Ecto neural progenitor cell (in vitro differentiated cells): ENCODE measurements around the gene KASH5.

Source experiments
- DNase-seq: peaks from one replicate; pipeline ENCODE4 v3.0.0-alpha.2; 2018; ENCODE audit warnings: low spot score

The KASH5 gene, protein sequence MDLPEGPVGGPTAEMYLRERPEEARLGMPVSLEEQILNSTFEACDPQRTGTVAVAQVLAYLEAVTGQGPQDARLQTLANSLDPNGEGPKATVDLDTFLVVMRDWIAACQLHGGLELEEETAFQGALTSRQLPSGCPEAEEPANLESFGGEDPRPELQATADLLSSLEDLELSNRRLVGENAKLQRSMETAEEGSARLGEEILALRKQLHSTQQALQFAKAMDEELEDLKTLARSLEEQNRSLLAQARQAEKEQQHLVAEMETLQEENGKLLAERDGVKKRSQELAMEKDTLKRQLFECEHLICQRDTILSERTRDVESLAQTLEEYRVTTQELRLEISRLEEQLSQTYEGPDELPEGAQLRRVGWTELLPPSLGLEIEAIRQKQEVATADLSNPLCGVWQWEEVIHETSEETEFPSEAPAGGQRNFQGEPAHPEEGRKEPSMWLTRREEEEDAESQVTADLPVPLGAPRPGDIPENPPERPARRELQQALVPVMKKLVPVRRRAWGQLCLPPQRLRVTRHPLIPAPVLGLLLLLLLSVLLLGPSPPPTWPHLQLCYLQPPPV

GRCh38 chr19:49387936-49388372 lies at the start of gene KASH5:
Gene KASH5 (plus strand): TSS chr19:49388249. CDS start chr19:49390884, 2,635 bp downstream.
- no peak for DNase-seq

GRCh38 chr19:49338691-49339300 lies 49.3 kb upstream of the KASH5 start:
- peak; percentile 91 for DNase-seq

DNA sequence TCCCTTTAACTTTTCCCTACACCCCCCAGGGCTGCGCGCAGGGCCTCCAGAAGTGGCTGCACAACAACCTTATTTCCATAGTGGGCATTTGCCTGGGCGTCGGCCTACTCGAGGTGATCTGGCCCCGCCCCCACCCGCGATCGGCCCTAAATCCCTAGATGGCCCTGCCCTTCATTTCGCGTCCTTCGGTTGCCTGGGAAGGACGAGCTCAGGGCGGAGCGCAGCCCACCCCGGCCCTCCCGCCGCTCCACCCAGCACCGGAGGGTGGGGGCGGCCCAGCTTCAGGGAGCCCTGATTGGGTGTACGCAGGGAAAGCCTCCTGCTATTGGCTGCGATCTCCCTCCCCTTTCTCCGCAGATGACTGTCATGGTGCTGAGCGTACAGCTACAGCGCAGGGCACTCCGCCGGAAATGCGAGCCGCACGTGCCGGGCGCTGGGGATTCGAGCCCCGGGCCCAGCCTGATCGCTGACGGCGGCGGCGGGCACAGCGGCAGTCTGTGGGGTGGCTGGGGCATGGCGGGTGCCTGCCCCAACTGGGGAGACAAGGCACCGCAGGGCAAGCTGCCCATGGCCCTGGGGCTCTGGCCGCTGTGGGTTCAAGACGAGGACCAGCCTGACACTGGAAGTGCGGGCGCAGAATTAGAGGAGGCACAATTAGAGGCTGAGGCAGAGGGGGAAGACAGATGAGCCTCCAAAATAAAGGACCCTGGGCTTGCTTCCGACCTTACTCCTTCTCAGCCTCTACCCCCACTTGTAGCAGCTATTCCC lies 48.6 kb upstream of the KASH5 start:
- peak; percentile 94 for DNase-seq

- DNase-seq = peak; percentile 73
Measured at GRCh38 chr19:49340069-49340864, 47.8 kb upstream of the KASH5 start.

DNA sequence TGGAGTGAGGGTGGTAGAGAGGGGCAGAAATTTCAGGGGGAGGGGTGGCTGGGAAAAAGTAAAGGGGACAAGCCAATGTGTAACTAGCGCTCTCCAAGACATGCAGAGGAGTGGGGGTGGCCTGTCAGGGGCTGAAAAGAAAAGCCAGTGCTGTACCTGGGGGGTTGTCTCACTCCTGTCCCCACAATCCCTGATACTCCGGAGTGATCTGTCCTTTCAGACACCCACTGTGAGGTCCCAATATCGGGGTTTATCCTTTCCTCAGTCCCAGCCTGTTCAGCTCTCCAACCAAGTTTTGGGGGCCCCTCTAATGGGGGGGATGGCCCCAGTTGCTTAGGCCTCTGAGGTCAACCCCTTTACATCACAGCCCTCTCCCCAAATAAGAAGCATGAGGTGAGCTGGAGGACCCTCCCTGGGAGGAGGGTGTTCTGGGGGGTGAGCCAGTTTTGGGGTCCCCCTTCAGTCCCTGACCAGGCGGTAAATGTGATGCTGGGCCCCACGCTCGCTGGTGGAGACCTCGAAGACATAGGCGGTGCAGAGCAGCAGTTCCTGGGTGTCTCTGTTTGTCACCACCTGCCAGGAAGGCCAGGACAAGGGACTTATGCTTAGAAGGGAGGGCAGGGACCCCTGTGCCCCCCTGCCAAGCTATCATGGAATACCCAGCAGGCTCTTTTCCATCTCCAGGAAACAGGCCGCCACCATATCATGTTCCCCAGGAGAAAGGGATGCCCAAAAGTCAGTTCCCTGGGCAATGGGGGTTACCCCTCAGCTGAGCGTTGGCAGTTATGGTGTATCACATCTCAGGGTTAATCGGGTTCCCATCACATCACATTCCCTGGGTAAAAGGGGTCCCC lies 47.0 kb upstream of the KASH5 start:
- no peak for DNase-seq

DNA sequence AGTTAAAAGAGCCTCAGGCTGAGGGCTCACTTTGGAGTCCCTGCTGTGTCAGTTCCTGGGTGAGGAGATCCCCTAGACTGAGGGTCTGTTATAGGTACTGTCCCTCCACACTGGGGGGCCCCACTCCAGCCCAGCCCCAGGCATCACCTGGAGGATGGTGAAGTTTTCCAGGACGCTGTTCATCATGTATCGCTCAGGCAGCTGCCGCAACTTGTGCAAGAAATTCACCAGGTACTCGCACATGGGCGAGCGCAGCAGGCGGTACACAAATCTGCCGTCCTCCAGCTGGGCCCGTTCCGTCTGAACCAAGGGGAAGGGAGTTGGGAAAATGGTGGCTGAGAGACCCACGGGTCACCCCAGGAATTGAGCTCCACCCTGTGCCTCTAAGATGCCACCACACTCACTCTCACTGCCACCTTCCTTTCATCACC lies 45.7 kb upstream of the KASH5 start:
- DNase-seq = no peak

DNA sequence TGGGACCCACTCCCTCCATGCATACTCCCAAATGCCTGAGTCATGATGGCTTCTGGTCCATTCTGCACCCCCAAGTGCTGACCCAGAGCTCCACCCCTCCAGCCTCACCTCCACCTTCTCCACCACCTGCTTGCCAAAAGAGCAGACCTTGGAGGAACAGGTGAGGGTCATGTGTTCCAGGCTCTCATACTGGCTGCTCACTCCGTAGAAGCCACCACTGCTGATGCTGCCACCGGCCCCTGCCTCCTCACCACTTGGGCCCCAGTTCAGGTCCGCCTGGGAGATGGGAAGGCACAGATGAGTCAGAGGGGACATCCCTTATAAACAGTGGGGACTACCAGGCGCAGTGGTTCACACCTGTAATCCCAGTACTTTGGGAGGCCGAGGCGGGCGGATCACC lies 44.9 kb upstream of the KASH5 start:
- DNase-seq = no peak

DNA sequence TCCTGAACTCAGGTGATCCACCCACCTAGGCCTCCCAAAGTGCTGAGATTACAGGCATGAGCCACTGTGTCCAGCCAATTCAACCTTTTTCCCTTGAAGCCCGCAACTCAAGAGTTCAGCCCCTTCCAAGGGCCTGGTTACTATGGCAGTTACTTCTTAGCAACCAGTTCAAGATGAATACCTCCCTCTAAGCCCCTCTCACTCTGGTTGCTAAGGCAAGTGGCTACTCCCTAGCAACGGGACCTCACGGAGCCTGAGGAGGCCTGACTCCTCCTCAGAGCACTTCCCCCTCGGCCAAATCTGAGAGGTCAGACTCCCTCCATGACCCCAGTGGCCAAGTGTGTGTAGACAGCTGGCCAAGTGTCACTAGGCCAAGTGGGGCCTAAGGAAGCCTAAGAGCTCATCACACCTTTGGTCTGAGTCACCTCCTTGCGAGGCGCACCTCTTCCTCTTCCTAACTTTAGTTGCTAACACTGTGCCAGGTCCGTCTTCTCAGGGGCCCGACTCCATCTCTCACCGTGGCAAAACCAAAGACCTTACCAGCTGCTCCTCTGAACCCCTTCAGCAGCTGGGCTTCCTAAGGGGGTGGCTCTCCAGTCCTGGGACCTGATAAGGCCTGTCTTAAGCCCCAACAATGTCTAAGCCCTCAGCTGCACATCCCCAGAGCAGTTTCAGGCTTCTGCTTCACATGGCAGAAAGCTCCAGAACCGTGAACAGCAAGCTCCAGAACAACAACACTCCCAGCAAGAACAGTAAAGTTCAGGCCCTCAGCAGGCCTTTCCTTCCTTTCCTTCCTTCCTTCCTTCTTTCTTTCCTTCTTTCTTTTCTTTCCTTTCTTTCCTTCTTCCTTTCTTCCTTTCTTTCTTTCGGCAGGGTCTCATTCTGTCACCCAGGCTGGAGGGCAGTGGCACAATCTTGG lies 43.3 kb upstream of the KASH5 start:
- no peak for DNase-seq

GRCh38 chr19:49347191-49347590 lies 40.9 kb upstream of the KASH5 start:
- no peak for DNase-seq

DNA sequence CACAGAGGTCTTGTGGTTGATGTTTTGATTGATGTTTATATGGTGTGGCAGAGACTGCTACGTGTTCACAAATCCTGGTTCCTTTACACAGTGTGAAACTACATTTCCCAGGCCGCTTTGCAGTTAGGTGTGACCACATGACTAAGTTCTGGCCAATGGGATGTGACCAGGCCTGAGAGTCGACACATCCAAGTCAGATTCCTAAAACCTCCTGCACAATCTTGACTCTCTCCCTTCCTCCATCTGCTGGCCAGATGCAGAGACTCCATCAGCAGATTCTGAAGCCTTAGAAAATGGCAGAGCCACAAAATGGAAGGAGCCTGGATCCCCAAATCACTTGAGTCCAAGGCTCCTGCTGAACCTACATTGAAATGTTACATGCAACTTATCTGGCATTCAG lies 40.2 kb upstream of the KASH5 start:
- peak; percentile 63 for DNase-seq

DNA sequence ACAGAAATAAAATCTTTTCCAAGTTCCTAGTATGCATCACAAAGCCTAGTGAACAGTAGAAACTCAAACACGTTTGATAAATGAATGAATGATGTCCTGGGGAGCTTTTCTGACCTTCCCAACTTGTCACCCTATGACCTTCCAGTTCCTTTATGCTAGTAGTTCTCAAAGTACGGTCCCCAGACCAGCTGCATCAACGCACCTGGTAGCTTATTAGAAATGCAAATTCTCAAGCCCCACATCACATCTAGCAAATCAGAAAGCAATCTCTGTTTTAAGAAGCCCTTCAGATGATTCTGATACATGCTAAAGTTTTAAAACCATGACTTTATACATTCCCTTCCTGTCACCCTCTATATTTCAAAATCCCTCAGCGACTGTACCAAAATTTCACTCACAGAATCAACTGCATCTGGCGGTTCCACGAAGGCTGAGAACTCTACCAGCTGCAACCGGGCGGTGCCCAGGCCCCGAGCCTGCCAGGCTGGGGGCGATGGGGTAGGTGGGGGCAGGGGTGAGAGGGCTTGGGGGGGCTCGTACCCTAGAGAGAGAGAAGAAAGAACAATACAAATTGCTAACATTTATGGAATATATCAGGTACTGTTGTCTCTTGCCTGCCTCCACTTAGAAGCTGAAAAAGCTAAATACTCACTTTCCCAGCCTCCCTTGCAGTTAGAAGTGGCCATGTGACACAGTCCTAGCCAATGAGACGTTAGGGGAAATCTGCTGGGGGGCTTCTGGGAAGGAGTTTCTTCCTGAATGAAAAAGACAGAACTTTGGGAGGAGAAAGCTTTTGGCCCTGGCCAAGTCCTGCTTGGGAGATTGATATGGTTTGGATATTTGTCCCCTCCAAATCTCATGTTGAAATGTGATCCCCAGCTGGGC lies 39.5 kb upstream of the KASH5 start:
- DNase-seq = no peak

- no peak for DNase-seq
Measured at GRCh38 chr19:49349567-49349966, 38.5 kb upstream of the KASH5 start.

GRCh38 chr19:49355909-49356353 lies 32.1 kb upstream of the KASH5 start:
- DNase-seq = no peak

- DNase-seq = no peak
Measured at GRCh38 chr19:49356382-49356781, 31.7 kb upstream of the KASH5 start.

DNA sequence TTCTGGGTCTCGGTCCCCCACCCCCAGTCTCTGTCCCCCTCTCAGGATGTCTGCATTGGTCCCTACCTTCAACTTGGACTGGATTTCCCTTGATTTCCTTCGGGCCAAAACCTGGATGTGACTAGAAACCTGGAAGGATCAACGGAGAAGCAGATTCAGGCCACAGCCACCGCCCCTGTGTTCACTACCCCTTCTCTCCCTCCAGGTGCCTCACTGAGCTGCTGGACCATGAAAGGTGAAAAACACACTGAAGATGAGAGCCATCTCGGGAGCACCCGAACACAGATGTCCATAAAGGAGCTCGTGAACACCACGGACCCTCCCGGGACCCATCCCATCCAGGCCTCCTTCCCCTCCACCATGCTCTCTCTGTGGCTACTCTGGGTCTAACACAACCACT lies 30.9 kb upstream of the KASH5 start:
- DNase-seq = no peak

- no peak for DNase-seq
Measured at GRCh38 chr19:49359851-49360820, 27.9 kb upstream of the KASH5 start.

- DNase-seq = peak; percentile 85
Measured at GRCh38 chr19:49361438-49362047, 26.5 kb upstream of the KASH5 start.
